GM19372 (cell line): ENCODE results near the gene TCF7L1.

Experiments
- ATAC-seq: cut with Tn5 transposase; IDR thresholded peaks from one replicate; pipeline ENCODE4 v1.9.1; 2021; ENCODE audit warnings: mild to moderate bottlenecking, low read depth, moderate library complexity; ENCODE audit not compliant: unreplicated experiment

TCF7L1 gene

DNA sequence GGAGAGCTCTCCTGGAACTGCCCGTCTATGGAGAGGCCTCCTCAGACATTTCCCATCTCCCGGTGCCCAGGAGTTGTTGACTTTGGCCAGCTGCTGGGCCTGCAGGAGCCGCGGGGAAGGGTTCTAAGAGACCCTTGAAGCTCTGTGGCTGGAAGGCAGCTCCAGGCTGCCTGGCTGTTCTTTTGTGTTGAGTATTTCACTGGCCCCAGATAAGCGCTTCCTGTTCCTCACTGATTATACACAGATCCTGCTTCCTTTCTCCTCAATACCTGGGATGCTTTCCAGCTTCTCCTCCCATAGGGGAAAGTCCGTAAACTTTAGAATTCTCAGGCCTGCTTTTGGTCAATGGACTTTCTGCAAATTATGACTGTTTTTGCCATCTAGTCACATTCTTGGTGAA is 136.8 kb downstream of the TCF7L1 start:
- no peak for ATAC-seq

DNA sequence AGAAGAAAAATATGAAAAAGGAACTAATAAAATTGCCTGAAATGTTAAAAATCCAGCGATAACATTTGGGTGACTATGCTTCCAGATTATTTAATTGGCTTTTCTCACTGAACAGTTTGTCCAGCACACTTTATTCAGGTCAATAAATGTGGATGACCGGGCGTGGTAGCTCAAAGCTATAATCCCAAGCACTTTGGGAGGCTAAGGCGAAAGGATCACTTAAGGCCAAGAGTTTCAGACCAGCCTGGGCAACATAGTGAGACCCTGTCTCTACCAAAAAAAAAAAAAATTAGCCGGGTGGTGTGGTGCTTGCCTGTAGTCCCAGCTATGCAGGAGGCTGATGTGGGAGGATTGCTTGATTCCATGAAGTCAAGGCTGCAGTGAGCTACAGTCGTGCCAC is 139.2 kb downstream of the TCF7L1 start:
- no peak for ATAC-seq

DNA sequence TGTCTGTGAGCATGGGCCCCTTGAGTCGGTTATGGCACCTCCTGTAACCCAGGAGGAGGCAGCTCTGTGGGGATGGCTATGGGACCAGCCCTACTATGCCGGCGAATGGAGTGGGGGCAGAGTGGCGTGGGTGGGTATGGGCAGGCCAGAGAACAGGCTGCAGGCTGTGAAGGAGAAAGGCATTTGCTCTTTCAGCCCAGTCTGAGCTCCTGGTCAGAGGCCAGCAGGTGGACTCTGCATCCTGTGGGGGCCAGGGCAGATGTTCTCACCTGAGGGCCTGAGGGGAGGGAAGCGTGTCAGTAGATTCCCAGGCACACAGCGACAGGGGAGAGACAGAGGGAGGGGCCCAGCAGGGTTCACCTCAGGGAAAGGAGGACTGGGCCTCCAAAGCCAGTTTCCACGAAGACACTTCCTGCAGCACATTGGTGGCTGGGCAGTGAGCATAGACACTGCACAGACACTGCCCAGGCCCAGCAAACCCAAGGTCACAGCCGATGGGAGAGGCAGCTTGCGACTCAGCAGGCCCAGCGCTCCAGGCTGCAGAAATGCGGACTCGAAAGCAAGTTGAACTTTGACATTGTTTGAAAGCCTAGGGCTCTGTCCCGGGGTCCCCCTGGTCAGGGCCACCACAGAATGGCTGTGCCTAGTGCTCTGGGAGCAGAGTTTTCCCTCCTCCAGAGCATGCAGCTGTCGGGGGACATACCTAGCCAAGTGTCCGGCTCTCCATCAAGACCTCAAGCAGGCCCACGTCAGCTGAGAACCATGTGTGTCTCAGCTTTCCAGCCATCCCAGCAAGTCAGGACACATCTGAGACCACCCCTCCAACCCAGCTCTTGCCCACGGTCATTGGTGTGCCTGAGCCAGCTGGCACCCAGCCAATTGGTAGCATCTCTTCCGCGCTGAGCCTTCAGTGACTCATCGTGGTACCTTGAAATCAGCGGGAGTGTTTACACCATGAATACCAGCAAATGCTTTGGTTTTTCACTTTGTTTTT is 140.8 kb downstream of the TCF7L1 start:
- no peak for ATAC-seq

DNA sequence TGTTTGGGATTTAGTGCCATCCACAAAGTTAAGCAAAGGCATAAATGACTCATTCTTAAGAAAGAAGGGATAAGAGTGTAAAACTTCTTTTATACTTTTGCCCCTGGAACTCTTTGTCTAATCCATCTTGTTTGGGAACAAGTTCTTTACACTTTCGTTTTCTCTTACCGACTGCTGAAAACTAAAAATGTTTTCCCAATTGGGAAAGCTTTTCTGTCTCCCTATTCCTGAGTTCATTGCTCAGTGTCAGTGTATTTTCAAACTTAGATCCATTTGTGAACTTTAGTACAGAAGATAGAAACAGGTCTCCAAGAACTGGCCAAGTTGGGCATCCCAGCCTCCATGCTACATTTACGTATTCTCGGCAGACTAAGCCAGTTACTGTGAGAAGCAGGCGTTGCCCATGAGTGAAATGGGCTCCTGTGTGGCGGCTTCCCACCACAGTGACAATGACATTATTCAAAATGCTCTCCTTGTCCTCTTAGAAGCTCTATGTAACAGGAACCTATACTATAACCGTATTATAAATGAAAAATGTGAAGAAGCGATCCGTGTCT is 142.9 kb downstream of the TCF7L1 start:
- no peak for ATAC-seq

DNA sequence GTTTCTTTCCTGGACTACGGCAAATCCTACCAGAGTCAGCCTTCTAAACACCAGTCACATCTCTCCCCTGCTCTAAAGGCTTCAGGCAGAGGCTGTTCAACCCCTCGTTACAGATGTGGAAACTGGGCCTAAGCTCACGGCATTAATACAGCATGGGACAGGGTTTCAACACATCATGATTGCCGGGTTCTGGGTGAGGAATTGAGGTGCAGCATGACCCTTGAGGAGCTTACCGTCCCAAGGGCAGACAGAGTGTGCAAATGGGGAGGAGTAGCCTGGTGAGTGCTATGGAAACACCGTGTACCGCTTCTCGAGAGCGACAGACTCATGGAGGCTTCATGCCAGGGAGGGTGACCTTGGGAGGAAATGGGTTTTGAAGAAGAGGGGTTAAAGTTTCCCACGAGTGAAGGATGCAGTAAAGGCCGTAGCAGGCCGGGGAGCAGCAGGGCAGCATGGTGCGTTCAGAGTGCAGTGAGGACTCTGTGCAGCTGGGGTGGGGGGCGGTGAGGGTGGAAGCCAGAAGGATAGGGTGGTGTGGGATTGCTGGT is 143.5 kb downstream of the TCF7L1 start:
- ATAC-seq: no peak

DNA sequence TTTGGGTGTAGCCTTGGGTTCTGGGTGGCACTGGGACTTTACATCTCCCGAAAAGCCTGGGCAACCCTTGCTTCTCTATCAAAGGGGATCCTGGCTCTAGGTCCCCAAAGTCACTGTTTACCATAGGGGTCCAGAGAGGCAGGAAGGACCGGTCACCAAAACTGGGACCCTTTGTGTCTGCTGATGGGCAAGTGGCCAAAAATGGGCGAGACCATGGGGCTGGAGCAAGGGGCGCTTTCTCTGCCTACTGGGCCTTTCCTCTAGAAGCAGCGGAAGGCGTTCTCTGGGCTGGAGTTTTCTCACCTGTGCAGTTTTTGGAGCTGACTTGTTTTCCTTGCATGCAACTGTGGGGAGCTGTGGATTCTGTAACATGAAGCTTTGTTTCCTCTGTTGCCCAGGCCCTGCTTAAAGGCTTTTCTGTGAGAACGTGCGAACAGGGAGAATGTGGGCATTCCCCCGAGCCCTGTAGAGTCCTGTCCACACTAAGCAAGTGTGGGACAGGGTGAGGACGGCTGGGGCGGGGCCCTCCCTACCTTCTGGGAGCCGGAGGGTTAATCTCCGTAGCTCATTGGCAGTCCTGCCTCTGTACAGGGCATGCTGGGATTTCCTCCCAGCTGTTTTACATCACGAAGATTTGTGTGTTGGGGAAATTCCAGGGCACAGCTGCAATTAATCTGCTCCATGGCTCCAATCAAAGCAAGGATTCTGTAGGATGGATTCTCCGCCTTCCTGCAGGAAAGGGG is 144.4 kb downstream of the TCF7L1 start:
- no peak for ATAC-seq

DNA sequence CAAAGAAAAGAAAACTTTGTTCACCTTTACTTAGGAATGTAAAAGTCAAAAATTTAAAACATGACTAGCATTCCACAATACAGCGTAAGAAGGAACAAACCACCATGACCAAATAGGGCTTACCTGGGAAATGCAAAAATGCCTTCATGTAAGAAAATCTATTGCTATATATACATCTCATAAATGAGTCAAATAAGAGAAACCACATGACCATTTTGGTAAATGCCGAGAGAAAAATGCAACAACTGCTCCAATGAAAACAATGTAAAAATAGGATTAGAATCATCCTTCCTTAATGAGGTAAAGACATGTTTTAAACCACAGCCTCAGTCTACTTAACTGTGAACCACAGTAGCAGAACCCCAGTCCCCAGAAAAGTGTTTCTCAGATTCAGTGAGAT is 145.2 kb downstream of the TCF7L1 start:
- ATAC-seq: no peak

DNA sequence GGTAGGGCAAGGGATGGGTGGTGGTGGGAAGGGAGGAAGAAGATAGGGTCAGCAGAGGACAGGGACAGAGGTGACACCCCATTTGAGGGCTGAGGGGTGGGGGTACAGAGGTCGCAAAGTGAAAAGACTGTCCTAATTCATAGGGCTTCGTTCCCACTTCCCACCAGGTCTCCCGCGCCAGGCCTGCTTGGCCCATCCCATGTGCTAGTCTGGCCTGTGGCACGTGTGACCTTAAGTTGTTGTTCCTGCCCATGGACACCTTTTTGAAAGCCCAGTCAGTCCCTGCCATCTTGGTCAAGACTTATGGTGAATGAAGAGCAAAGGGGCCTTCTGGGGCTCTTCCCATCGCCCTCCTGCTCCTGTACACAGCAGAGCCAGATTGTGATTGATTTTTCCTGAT is 148.4 kb downstream of the TCF7L1 start:
- no peak for ATAC-seq

DNA sequence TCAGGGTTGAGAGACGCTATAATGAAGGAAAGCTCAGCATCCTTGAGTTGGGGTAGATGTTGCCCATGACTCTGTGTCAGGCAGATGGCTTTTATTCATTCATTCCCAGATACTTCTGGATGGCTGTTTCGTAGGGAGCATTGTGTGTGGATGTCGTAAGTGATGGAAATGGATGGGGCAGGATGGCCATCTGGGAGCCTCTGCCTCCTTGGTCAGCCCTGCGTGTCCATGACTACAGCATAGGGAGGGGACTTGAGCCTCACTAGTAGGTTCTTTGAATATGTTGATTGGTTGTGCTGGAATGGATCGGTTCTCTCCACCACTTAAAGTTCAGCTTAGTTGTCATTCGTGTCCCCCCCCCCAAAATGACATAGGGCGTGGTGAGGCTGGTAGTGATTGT is 149.7 kb downstream of the TCF7L1 start:
- no peak for ATAC-seq

DNA sequence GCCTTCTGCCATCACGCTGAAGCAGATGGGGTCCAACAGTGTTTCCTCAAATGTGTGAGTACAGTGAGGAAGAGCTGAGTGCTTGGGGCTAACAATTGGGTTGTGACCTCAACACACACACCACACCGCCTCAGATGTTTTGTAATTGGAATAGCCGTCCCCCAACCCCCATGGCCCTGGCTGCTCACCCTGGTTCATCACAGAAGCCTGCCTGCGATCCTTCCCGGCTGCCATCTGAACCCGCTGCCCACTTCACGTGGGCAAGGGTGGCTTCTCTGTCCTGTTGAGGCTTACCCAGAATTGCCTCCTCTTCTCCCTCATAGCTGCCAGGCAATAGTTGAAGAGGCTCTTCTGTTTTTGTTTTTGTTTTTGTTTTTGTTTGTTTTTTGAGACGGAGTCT is 150.4 kb downstream of the TCF7L1 start:
- ATAC-seq: no peak

DNA sequence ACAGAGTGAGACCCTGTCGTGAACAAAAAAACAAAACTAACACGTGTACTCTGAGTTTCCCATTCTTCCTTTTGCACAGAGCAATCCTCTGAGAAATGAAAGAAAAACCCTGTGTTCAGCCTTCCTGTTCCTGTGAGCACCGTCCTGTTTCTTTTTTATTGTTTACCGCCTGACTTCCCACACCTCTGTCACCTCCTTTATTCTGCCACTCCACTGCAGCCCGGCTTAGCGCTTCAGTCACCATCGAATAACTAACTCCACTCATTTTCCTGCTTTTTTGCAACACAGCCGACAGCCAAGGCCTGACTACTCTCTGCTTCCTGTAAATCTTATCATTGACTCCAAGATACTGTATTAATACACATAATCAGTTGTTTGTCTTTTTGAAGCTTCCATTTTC is 153.7 kb downstream of the TCF7L1 start:
- no peak for ATAC-seq

DNA sequence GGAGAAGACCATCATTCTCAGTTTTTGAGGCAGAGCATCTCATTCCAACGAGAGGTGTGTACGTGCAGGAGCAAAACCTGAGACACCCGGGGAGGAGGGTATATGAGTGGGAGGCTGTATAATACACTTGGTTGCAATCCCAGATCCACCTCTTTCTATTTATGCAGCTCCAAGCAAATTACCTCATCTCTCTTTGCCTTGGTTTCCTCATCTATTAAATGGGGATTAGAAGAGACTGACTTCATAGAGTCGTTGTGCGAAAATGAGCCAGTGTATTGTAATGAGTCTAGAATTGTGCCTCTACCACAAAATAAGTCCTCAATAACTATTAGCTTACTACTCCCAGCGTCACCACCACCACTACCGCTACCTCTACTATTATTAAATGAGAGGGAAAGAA is 154.5 kb downstream of the TCF7L1 start:
- no peak for ATAC-seq

DNA sequence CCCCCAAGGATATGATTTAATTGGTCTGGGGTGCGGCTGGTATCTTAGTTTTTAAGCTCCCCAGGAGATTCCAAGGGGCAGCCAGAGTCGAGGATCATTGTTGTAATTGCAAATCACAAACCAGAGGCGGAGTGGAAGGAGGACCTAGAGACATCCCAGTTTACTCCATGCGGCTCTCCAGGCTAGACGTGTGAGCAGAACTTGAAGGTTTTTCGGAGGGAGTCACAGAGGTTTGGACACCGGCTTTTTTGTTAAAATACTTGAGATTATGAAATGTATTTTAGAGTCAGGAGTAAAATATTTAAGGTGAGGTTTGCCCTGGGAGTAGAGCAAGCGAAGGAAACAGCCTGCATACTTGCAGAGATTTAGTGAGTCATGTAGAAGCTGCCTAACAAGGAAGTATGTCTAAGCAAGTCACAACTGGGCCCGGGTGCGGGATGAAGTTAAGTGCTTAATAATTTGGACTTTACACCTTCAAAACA is 155.1 kb downstream of the TCF7L1 start:
- ATAC-seq: no peak

DNA sequence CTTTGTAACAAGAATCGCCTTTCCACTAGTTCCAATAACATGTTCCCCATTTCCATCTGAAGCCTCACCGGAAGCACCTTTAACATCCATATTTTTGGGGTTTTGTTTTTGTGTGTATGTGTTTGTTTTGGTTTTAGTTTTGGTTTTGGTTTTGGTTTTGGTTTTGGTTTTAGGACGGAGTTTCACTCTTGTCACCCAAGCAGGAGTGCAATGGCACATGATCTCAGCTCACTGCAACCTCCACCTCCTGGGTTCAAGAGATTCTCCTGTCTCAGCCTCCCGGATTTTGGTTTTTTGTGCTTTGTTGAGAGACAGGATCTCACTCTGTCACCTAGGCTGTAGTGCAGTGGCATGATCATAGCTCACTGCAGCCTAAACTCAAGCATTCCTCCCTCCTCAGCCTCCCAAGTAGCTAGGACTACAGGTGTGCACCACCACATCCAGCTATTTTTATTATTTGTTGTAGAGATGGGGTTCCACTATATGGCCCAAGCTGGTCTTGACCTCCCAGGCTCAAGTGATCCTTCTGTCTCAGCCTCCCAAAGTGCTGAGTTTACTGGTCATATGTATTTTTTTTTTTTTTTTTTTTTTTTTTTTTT is 158.3 kb downstream of the TCF7L1 start:
- no peak for ATAC-seq

DNA sequence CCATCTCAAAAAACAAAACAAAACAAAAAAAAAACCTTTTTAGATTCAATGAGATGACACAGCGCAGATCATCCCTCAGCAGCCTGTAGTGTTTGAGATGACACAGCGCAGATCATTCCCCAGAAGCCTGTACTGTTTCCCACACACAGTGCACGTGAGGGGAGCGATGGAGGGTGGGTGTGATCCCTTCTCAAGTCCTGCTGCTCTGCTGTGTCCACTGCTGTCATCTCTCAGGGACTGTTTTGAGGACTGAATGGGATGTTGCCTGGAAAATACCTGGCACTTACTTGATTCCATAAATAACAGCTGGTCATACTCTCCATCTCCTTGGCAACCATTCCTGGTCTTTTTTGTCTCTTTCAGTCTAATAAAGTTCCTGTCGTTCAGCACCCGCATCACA is 168.9 kb downstream of the TCF7L1 start:
- ATAC-seq: no peak

DNA sequence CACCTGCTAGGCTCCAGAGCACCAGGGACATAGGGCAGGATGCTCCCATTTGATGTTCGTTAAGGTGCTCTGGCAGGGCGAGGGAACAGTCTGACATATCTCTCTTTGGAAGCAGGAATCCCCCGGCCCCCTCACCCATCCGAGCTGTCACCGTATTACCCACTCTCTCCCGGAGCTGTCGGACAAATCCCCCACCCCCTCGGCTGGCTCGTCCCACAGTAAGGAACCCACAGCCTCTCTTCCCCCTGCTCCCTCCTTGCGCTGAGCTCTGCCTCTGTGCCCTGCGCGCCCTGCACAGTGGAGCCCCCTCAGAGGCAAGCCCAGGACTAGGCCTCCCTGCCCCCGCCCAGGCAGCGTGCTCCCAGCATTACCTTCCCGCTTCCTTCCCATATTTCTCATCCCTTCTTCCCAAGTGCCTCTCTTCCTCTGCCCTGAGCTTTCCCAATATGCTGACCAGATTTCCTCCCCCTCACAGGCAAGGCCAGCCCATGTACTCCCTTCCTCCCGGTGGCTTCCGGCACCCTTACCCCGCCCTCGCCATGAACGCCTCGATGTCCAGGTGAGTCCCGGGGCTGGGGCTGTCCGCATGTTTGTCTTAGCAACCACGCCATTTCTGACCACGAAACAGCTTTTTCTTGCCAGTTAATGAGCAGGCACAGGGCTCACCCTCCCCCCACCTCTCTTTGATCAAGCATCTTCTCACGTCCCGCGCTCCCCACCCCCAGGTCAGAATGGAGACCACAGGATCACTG is 170.8 kb downstream of the TCF7L1 start:
- ATAC-seq: no peak

DNA sequence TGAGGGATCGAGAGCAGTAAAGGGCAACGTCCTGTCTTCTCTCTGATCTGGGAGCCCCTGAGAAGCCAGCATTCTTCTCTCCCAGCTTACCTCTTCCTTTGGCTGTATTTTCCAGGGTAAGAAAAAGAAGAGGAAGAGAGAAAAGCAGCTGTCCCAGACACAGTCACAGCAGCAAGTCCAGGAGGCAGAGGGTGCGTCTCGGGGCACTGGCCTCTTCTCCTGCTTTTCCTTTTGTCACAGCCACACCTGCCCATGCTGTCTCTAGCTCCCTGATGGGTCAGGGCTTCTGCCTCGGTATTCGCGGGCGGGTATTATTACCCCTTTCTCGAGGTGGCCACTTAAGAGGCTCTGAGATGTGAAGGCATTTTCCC is 174.3 kb downstream of the TCF7L1 start:
- ATAC-seq: no peak

DNA sequence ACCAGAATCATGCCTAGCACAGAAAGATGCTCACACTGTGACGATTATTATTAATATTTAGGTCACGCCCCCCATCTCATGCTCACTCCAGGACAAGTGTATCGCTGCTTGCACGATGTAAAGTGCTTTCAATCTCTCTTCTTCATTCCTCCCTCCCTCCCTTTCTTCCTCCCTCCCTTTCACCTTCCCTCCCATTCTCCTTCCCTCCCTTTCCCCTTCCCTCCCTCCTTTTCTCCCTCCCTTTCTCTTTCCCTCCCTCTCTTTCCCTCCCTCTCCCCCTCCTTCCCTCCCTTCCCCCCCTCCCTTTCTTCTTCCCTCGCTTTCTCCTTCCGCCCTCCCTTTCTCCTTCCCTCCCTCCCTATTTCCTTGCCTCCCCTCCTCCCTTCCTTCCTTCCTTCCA is 175.0 kb downstream of the TCF7L1 start:
- no peak for ATAC-seq

DNA sequence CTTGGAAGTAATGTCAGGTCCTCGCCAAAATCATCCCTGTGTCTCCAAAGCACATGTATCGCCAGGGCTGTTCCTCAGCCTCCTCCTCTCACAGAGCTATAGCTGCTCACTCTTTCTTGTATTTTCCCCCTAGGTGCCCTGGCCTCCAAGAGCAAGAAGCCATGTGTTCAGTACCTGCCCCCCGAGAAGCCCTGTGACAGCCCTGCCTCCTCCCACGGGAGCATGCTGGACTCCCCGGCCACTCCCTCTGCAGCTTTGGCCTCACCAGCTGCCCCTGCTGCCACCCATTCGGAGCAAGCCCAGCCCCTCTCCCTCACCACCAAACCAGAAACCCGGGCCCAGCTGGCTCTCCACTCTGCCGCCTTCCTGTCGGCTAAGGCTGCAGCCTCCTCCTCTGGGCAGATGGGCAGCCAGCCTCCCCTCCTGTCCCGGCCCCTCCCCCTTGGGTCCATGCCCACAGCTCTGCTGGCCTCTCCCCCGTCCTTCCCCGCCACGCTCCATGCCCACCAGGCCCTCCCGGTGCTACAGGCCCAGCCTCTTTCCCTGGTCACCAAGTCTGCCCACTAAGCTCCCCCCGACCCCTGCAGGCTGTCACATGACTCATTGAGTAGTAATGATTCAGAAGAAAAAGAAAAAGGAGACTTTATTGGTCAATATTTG is 175.8 kb downstream of the TCF7L1 start:
- no peak for ATAC-seq
